Astrocyte (in vitro differentiated cells and primary cell): Measurements from ENCODE around the gene RASA2.

Experiments
- CTCF ChIP-seq: IDR thresholded peaks from 2 replicates; pipeline ENCODE4 v1.5.1; 2011; ENCODE audit warnings: low read depth, mild to moderate bottlenecking, inconsistent platforms, low read length, moderate library complexity; ENCODE audit not compliant: insufficient read depth
- EZH2 ChIP-seq: IDR thresholded peaks from 2 replicates; pipeline ENCODE4 v1.6.1; 2012; ENCODE audit warnings: mild to moderate bottlenecking, low read length, inconsistent platforms; ENCODE audit not compliant: insufficient read depth

- TF ChIP-seq CTCF (no peak), EZH2 (no peak)
Measured at GRCh38 chr3:141514382-141514781, 27.6 kb downstream of the RASA2 start.
